ENCODE data around the gene PTGES3L. TPM values are rescaled to one million over a fixed set of nuclear protein-coding genes. Genes with fewer than 3 reads are reported as not detected.
A peak's percentile ranks its signal among the peaks of the same experiment; 100 is the strongest.
"Not testable (repeated sequence)": the region's sequence is repeated elsewhere in the genome, so short reads cannot be mapped to it uniquely, and the experiment has no call there.

Gene PTGES3L
- total RNA-seq, 1 experiment from 2014 or later = not detected

DNA sequence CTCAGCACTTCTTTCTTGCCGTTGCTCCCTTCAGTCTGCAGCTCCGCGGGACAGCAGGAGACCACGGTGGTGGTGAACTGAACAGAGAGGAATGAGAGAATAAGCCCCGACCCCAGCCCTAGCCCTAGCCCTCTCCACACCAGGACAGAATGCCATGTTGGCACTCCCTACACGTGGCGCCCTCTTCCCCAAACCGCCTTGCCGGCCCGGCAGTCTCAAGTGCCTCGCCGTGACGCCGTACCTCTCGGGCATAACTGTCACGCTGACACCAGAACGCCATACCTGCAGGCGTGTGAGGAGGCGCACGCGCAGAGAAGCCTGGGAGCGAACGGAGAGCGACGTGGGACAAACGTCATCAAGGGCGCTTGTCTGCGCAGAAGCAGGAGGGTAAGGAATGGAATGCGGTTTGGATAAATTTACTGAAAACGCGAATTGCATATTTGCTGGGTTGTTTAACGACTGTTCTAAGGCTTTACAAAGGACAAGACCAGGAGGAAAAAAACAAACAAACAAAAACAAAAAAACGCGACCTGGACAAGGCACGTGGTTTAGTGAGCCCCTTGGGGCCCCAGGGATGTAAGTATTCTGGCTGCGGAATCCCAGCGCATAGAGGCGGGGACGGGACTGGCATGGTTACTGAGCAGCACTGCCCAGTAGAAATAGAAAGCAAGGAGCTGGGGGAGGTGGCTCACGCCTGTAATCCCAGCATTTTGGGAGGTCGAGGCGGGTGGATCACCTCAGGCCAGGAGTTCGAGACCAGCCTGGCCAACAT is 15.5 kb downstream of the PTGES3L start, which contains the start of gene AARSD1:
TSS of gene AARSD1 (minus strand) at position 294 of the 772 bp plus-strand sequence. CDS start at position 280, 14 bp downstream.
- Histone ChIP-seq H3K9me3 (no peaks in the 10 kb centered on the region), H3K36me3 (peaks cover 33% of the 10 kb centered on the region), H3K4me3 (peak within 1 kb of the TSS; percentile 89), H3K27me3 (no peaks in the 10 kb centered on the region)
- DNase-seq = peak; percentile 91

DNA sequence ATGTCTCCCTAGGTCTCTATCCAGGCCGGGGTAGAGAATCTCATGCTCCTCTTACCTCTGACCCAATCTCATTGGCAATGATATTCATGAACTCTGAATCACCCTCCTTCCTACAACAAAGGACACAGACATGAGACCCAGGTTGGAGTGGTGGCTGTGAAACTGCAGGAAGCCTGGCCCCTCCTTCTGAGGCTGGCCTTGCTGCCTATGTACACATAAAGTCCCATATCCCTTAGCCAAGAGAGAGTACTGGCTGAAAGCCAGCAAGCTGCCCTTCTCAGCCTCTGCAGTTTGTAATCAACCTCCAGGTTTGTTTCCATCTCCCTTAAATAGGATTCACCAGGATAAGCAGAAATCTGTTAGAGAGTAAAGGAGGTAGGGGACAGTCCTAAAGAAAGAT is 26.2 kb downstream of the PTGES3L start:
- no peaks in the 10 kb centered on the region for H3K9me3 ChIP-seq
- peaks cover 75% of the 10 kb centered on the region for H3K36me3 ChIP-seq
- H3K27me3 ChIP-seq = no peaks in the 10 kb centered on the region
- no peak for DNase-seq
- no peak overlapping the region for H3K4me3 ChIP-seq

DNA sequence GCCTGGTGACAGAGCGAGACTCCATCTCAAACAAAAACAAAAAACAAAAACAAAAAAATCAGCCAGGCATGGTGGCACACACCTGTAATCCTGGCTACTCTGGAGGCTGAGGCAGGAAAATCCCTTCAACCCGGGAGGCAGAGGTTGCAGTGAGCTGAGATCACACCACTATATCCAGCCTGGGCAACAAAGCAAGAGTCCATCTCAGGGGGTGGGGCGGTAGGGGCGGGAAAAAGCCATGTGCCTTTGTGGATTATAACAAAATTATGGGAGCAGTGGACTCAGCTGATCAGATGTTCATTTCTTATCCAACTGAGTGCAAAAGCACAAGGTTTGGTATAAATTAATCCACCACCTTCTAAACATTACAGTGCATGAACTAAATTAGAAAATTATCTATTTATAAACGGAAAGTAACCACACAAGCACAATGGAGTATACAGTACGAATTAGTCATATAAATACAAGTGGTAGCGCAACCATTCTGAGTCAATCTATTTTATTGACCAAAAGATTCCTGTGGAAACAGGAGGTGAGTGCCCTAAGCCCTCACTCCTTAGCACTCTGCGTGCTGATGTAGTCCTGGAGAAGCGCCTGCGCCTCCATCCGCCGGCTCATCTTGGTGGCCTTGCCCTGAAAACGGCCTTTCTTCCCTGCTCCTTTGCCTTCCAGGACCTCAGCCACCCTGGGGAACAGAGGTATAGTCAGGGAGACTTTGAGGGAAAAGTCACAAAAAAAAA is 29.7 kb downstream of the PTGES3L start:
- Histone ChIP-seq H3K9me3 (no peaks in the 10 kb centered on the region), H3K27me3 (no peaks in the 10 kb centered on the region), H3K4me3 (no peak overlapping the region), H3K36me3 (peaks cover 54% of the 10 kb centered on the region)
- peak; percentile 67 for DNase-seq

DNA sequence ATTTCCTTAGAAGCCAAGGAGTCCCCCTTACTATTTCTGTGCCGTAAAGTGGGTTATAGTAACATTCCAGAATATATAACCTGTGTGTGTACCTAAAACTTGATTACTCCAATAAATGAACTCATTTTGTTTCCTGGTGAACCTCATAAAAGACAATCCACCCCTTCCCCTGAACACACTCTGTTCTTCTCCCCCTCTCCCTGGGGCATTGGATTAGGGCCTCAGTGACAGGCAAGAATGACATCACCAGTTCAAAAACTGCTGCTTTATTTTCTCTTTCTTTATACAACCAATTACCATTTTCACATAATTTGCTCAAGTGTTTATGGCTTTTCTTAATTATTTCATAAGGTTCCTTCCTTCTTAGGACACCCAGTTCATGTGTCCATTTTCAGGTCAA is 33.1 kb downstream of the PTGES3L start:
- Histone ChIP-seq H3K36me3 (peaks cover 26% of the 10 kb centered on the region), H3K9me3 (no peaks in the 10 kb centered on the region), H3K4me3 (no peak overlapping the region), H3K27me3 (no peaks in the 10 kb centered on the region)
- no peak for DNase-seq

DNA sequence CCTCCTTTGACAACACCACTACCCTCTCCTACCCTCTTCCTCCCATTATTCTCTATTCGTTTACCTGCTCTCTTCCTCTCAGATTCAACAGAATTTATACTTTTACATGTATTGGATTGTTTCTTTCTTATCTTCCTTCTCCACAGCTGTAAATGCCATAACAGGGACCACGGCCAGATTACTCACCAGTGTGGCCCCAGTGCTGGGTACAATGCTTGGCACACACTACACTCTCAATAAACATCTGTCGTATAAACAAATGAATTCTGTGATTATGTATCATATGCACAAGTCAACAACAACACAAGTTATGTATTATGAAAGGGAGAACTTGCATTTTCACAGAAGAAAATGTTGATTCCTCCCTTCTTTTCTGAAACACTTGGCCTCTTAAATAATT is 35.7 kb downstream of the PTGES3L start:
- peaks cover 5% of the 10 kb centered on the region for H3K36me3 ChIP-seq
- no peak overlapping the region for H3K4me3 ChIP-seq
- H3K9me3 ChIP-seq = no peaks in the 10 kb centered on the region
- DNase-seq = peak; percentile 88
- H3K27me3 ChIP-seq = no peaks in the 10 kb centered on the region; the same call in 1 of the 2 replicates

DNA sequence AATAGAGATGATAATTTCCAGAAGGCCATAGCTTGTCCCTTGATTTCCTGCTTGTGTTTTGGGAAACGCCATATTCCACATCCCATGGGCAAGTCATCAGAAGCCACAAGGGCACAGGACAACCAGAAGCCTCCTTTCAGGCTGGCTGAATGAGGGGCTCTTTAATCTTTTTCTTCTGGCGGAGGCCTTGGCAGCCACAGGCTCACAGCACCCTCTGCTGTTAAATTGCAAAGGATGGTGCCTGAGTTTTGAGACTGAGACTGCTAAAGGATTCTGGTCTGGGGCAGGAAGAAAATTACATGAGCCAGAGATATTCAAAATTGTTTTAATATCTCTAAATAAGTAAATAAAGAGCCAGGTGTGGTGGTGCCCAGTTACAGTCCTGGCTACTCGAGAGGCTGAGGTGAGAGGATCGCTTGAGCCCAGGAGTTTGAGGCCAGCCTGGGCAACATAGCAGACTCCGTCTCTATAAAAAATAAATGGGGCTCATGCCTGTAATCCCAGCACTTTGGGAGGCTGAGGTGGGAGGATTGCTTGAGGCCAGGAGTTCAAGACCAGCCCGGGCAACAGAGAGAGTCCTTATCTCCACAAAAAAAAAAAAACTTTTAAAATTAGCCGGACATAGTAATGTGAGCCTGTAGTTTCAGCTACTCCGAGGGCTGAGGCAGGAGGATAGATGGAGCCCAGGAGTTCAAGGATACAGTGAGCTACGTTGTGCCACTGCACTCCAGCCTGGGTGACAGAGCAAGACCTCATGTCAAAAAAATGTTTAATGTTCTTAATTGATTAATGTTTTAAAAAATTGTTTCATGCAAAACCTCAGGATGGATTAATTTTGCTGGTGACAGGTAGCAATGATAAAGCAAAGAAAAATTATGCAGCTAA is 41.9 kb downstream of the PTGES3L start:
- DNase-seq = peak; percentile 35

DNA sequence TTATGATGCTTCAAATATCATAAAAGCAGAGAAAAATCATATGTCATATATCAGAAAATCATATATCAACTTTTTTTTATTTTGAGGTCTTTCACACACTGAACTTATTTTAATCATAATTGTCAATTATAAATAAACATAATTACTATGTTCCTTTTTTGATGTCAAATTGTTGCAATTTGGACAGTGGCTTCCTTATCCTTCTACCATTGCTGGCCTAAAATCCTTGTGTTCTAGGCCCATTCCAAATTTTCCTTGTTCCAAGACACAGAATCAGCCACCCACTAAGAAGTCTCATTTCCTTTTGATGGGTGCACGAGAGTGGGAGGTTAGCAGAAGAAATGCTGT is 50.4 kb downstream of the PTGES3L start:
- no peaks in the 10 kb centered on the region for H3K36me3 ChIP-seq
- no peak for DNase-seq
- no peaks in the 10 kb centered on the region for H3K27me3 ChIP-seq
- no peak overlapping the region for H3K4me3 ChIP-seq
- no peaks in the 10 kb centered on the region for H3K9me3 ChIP-seq

More for the DNA sequence above, 41.9 kb downstream of the PTGES3L start:
- peaks cover 3% of the 10 kb centered on the region for H3K27me3 ChIP-seq
- no peak overlapping the region for H3K4me3 ChIP-seq
- no peaks in the 10 kb centered on the region for H3K9me3 ChIP-seq
- H3K36me3 ChIP-seq = no peaks in the 10 kb centered on the region

DNA sequence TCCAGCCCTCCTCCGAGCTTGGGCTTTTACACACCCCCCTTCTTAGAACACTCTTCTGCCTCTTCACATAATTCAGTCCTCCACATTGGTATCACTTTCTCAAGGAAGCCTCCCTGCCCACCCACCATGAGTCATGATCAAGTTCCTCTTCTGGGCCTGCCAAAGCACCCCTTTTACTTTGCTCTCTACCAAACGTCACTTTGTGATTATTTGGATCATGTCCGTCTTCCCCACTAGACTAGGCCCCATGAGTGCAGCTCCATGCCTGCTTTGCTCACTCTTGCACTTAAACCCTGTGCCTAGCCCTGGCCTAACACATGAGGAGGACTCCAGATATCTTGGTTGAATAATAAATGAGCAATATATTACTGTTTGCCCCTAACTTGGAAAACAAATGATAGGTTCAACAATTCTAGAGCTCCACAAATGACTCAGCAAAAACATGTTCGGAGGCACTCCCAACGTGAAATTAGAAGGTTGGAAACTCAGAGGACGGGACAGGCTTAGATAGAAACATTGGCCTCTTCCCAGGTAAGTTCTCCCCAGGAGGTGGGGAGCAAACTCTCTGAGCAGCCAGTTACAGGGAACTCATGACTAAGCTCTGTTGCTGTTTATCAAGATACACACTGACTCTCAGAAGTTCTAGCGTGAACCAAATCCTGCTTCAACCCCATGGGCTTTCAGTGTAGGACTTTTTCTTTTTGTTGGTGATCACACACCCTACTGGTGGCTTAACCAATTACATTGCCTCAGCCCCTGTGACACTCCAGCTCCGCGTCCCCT is 51.0 kb downstream of the PTGES3L start:
- peak; percentile 72 for DNase-seq
- Histone ChIP-seq H3K4me3 (no peak overlapping the region), H3K9me3 (no peaks in the 10 kb centered on the region), H3K27me3 (no peaks in the 10 kb centered on the region), H3K36me3 (no peaks in the 10 kb centered on the region)

DNA sequence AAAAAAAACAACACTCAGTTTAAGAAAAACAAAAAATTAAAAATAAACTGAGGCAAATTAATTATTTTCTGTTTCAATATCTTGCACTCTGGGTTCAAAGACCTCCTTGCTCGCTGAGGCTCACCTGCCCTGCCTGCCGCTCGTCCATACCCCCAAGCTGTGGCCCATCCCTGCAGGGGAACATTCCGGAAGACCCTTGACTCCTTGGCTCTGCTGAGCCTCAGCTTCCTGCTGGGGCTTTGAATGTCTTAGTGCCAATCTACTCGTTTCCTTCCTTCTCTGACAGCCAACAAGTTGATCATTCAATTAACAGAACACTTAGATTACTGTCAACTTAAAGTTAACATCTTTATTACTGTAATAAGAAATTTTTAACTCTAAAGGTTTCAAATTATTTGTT is 55.0 kb downstream of the PTGES3L start:
- Histone ChIP-seq H3K27me3 (no peaks in the 10 kb centered on the region), H3K4me3 (no peak overlapping the region), H3K36me3 (no peaks in the 10 kb centered on the region), H3K9me3 (no peaks in the 10 kb centered on the region)
- DNase-seq = no peak

DNA sequence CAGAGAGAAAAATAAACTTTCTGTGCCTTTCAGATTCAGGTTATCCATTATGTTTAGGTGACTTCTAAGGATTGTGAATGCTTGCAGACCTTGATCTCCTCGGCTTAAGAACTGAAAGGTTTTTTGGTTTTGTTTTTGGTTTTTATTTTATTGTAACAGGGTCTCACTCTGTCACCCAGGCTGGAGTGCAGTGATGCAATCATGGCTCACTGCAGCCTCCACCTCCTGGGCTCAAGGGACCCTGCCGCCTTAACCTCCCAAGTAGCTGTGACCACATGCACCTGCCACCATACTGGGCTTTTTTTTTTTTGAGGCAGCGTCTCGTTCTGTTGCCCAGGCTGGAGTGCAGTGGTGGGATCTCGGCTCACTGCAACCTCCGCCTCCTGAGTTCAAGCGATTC is 56.4 kb downstream of the PTGES3L start:
- not testable (repeated sequence) for H3K36me3 ChIP-seq, DNase-seq, H3K4me3 ChIP-seq, H3K27me3 ChIP-seq, H3K9me3 ChIP-seq

DNA sequence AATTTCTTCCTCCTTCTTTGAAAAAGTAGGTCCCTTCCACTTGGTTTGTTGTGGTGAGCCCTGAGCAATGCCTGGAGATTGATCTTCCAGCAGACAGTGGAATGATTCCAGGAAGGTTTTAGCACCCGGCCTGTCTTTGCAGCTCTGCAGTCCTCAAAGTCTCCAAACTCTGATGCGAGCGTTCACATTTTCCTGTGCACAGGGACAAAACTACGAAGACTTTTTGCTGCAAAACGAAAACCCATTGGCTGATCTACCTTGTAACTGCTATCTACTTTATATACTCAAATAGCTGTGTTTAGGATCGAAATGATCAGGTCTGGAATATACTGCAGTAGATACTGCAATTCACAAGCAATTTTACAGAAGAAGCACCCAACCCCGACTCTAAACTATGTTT is 57.6 kb downstream of the PTGES3L start:
- no peak for DNase-seq
- no peaks in the 10 kb centered on the region for H3K9me3 ChIP-seq
- H3K4me3 ChIP-seq = no peak overlapping the region
- no peaks in the 10 kb centered on the region for H3K27me3 ChIP-seq
- no peaks in the 10 kb centered on the region for H3K36me3 ChIP-seq

DNA sequence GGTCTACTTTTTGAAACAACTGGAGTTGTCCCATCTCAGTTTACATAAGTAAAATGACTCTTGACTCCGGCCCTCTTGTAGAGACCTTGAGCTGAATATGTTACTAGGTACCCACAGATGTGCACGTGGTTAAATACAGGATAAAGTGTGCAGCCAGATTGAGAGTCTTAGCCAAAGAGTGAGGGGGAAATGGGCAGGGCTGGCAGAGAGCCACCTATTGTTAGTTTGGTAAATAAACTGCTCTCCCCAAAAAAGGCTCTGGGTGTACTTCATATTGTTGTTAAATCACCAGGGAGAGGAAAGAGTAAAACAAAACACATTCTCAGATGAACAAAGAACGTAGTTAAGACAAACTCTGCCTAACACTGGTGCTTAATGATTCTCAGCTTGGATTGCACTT is 59.0 kb downstream of the PTGES3L start:
- Histone ChIP-seq H3K36me3 (no peaks in the 10 kb centered on the region), H3K27me3 (no peaks in the 10 kb centered on the region), H3K9me3 (no peaks in the 10 kb centered on the region), H3K4me3 (no peak overlapping the region)
- no peak for DNase-seq

DNA sequence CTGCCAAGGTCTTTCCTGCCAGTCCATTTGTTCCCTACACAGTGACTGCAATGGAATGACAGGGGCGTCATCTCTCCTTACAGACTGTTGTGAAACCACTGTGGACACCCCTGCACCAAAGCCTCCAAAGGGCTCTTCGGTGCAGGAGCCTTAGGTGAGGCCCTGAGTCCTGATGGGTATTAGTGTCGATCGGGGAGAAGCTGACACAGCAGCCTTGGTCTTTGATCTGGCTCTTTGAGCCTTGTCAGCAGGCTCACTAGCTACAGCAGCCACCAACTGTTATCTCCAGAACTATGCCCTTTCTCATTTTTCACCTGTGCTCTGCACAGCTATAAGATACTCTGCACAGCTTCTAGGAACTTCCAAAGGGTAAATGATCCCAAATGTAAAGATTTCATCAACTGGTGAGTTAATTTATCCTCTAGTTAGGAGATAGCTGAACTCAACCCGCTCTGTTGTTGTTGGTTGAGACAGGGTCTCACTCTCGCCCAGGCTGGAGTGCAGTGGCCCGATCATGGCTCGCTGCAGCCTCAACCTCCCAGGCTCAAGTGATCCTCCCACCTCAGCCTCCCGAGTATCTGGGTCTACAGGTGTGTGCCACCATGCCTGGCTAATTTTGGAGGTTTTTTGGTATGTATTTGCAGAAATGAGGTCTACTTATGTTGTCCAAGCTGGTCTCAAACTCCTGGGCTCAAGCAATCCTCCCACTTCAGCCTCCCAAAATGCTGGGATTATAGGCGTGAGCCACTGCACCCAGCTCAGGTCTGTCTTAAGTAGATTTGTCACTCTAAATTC is 59.6 kb downstream of the PTGES3L start:
- no peak for DNase-seq
- H3K4me3 ChIP-seq = no peak overlapping the region
- H3K9me3 ChIP-seq = no peaks in the 10 kb centered on the region
- no peaks in the 10 kb centered on the region for H3K36me3 ChIP-seq
- H3K27me3 ChIP-seq = no peaks in the 10 kb centered on the region

DNA sequence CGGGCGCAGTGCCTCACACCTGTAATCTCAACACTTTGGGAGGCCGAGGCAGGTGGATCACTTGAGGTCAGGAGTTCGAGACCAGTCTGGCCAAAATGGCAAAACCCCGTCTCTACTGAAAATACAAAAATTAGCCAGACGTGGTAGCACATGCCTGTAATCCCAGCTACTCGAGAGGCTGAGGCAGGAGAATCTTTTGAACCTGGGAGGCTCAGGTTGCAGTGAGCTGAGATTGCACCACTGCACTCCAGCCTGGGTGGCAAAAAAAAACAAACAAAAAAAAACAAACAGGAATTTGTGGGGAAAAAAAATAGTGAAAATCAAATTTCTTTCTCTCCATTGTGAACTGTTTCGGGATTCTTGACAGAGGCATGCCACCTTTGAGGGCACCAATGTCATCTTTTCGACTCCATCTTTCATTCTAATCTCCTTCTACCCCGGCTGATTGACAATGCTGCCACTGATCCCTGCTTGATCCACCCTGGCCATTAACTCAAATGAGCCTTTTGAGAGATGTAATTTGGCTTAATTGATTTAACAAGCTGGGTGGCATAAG is 60.3 kb downstream of the PTGES3L start:
- not testable (repeated sequence) for H3K36me3 ChIP-seq, H3K4me3 ChIP-seq, H3K9me3 ChIP-seq, H3K27me3 ChIP-seq, DNase-seq

DNA sequence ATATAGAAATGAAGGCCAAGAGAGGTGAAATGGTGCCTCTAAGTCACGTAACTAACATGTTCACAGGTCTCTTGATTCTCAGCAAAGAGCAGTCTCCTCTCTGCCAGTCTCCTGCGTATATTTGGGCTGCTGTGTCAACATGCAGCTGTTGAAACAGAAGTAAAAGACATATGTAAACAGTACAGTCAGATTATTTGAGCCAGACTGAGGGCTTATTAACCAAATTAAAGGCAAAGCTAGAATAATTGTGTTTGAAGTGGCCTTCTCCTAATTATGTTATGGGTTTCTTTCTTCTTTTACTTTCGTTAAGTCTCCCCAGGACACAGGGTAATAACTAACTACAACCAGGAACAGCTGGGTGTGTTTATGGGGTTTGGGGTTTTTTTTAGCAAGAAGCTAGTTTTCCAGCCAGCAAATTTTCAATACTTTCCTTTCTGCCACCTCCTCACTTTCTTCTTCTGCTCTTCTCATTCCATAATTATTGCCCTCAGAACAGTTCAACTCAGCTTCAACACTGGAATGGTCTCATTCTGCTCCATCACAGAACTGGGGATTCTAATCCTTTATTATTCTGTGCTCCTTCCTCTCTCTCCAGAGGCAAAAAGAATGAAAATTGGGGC is 60.9 kb downstream of the PTGES3L start:
- Histone ChIP-seq H3K36me3 (no peaks in the 10 kb centered on the region), H3K4me3 (no peak overlapping the region), H3K27me3 (no peaks in the 10 kb centered on the region), H3K9me3 (no peaks in the 10 kb centered on the region)
- no peak for DNase-seq
